Neural progenitor cell (in vitro differentiated cells): Measurements from ENCODE around the gene CLIC4.

Experiments used
- EZH2 ChIP-seq: fragments of 200-600 bp; sonication (generic); IDR thresholded peaks from 2 replicates; pipeline ENCODE4 v1.6.1; 2017; ENCODE audit warnings: antibody characterized with exemption, mild to moderate bottlenecking, moderate library complexity
- EZH2phosphoT487 ChIP-seq: fragments of 200-600 bp; sonication (generic); IDR thresholded peaks from 2 replicates; pipeline ENCODE4 v1.6.1; 2017; ENCODE audit warnings: antibody characterized with exemption
- TF ChIP-seq, protein P1 (sequence below): fragments of 200-600 bp; sonication (generic); IDR thresholded peaks from 2 replicates; pipeline ENCODE4 v1.5.1; 2017; ENCODE audit warnings: antibody characterized with exemption, mild to moderate bottlenecking

- TF ChIP-seq, protein P1, sequence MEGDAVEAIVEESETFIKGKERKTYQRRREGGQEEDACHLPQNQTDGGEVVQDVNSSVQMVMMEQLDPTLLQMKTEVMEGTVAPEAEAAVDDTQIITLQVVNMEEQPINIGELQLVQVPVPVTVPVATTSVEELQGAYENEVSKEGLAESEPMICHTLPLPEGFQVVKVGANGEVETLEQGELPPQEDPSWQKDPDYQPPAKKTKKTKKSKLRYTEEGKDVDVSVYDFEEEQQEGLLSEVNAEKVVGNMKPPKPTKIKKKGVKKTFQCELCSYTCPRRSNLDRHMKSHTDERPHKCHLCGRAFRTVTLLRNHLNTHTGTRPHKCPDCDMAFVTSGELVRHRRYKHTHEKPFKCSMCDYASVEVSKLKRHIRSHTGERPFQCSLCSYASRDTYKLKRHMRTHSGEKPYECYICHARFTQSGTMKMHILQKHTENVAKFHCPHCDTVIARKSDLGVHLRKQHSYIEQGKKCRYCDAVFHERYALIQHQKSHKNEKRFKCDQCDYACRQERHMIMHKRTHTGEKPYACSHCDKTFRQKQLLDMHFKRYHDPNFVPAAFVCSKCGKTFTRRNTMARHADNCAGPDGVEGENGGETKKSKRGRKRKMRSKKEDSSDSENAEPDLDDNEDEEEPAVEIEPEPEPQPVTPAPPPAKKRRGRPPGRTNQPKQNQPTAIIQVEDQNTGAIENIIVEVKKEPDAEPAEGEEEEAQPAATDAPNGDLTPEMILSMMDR: no peak
- TF ChIP-seq EZH2phosphoT487 (no peak), EZH2 (no peak)
Measured at GRCh38 chr1:24769656-24770651, 24.7 kb downstream of the CLIC4 start.
